HG03159 (cell line): ENCODE results near the gene CNOT2.
"Not testable (repeated sequence)": the region's sequence is repeated elsewhere in the genome, so short reads cannot be mapped to it uniquely, and the experiment has no call there.

ENCODE experiments used
- ATAC-seq: cut with Tn5 transposase; IDR thresholded peaks from one replicate; pipeline ENCODE4 v1.9.1; 2021; ENCODE audit warnings: mild to moderate bottlenecking, moderate library complexity; ENCODE audit not compliant: unreplicated experiment

The CNOT2 gene

GRCh38 chr12:70304684-70305555 lies 61.7 kb downstream of the CNOT2 start:
- not testable (repeated sequence) for ATAC-seq

GRCh38 chr12:70305794-70306193 lies 62.6 kb downstream of the CNOT2 start:
- no peak for ATAC-seq

- ATAC-seq = no peak
Measured at GRCh38 chr12:70306676-70307075, 63.4 kb downstream of the CNOT2 start.

GRCh38 chr12:70307868-70308267 lies 64.6 kb downstream of the CNOT2 start:
- ATAC-seq = no peak

- ATAC-seq = no peak
Measured at GRCh38 chr12:70309348-70309747, 66.1 kb downstream of the CNOT2 start.

GRCh38 chr12:70314145-70314544 lies 70.9 kb downstream of the CNOT2 start:
- ATAC-seq = no peak

- ATAC-seq = peak; percentile 92
Measured at GRCh38 chr12:70317781-70318180, 74.5 kb downstream of the CNOT2 start.

GRCh38 chr12:70319605-70320004 lies 76.4 kb downstream of the CNOT2 start:
- no peak for ATAC-seq

GRCh38 chr12:70321191-70321590 lies 78.0 kb downstream of the CNOT2 start:
- ATAC-seq = no peak

GRCh38 chr12:70327541-70327940 lies 84.3 kb downstream of the CNOT2 start:
- no peak for ATAC-seq

- no peak for ATAC-seq
Measured at GRCh38 chr12:70329728-70330127, 86.5 kb downstream of the CNOT2 start.

GRCh38 chr12:70330158-70330557 lies 86.9 kb downstream of the CNOT2 start:
- no peak for ATAC-seq

GRCh38 chr12:70332236-70332635 lies 89.0 kb downstream of the CNOT2 start:
- ATAC-seq = no peak

GRCh38 chr12:70334742-70335141 lies 91.5 kb downstream of the CNOT2 start:
- ATAC-seq = no peak

- no peak for ATAC-seq
Measured at GRCh38 chr12:70338531-70338930, 95.3 kb downstream of the CNOT2 start.

- no peak for ATAC-seq
Measured at GRCh38 chr12:70351076-70351475, 107.8 kb downstream of the CNOT2 start.

- ATAC-seq = no peak
Measured at GRCh38 chr12:70353780-70354660, 110.8 kb downstream of the CNOT2 start.

- ATAC-seq = no peak
Measured at GRCh38 chr12:70354787-70355186, 111.6 kb downstream of the CNOT2 start.

GRCh38 chr12:70355972-70356371 lies 112.7 kb downstream of the CNOT2 start:
- ATAC-seq = no peak

GRCh38 chr12:70359458-70360197 lies 116.4 kb downstream of the CNOT2 start:
- no peak for ATAC-seq

- no peak for ATAC-seq
Measured at GRCh38 chr12:70360218-70360617, 117.0 kb downstream of the CNOT2 start.
